Trophoblast cell (in vitro differentiated cells and primary cell): ENCODE results near the gene PCAT6.

Experiments
- DNase-seq, 2 donors: peaks; one replicate each; pipeline ENCODE4 v3.0.0-alpha.2; 2016
- H2AFZ ChIP-seq: 2 replicates; pipeline ENCODE4 v1.6.1; 2013; ENCODE audit warnings: low read length, moderate library complexity, mild to moderate bottlenecking; ENCODE audit not compliant: insufficient read depth, poor library complexity
- H2AK5ac ChIP-seq: 2 replicates; pipeline ENCODE4 v1.6.1; 2013; ENCODE audit warnings: mild to moderate bottlenecking, low read length
- H2BK120ac ChIP-seq: 2 replicates; pipeline ENCODE4 v1.6.1; 2013; ENCODE audit warnings: low read length, mild to moderate bottlenecking, moderate library complexity; ENCODE audit not compliant: insufficient read depth, poor library complexity
- H2BK12ac ChIP-seq: 2 replicates; pipeline ENCODE4 v1.6.1; 2013; ENCODE audit warnings: mild to moderate bottlenecking, low read length, moderate library complexity
- H2BK5ac ChIP-seq: 2 replicates; pipeline ENCODE4 v1.6.1; 2013; ENCODE audit warnings: low read length, low read depth, moderate library complexity, mild to moderate bottlenecking; ENCODE audit not compliant: poor library complexity
- H3K14ac ChIP-seq: 2 replicates; pipeline ENCODE4 v1.6.1; 2013; ENCODE audit warnings: mild to moderate bottlenecking, low read length
- H3K18ac ChIP-seq: 2 replicates; pipeline ENCODE4 v1.6.1; 2013; ENCODE audit warnings: mild to moderate bottlenecking, low read length
- H3K23ac ChIP-seq: 2 replicates; pipeline ENCODE4 v1.6.1; 2013; ENCODE audit warnings: low read length
- H3K27ac ChIP-seq: 2 replicates; pipeline ENCODE4 v1.5.1; 2013; ENCODE audit warnings: low read depth, mild to moderate bottlenecking, inconsistent platforms, low read length, moderate library complexity
- H3K27me3 ChIP-seq: 2 replicates; pipeline ENCODE4 v1.6.1; 2013; ENCODE audit warnings: inconsistent platforms, mild to moderate bottlenecking, low read length, moderate library complexity; ENCODE audit not compliant: insufficient read depth
- H3K36me3 ChIP-seq, 2 experiments: 1 replicate in 1 of 2; 2 replicates in 1 of 2; pipeline ENCODE4 v1.6.1; 2013; ENCODE audit warnings: low read length in 2 of 2, mild to moderate bottlenecking in 2 of 2, moderate library complexity in 1 of 2; ENCODE audit not compliant: insufficient read depth in 2 of 2, control insufficient read depth in 1 of 2
- H3K4ac ChIP-seq: 2 replicates; pipeline ENCODE4 v1.6.1; 2013; ENCODE audit warnings: low read depth, mild to moderate bottlenecking, low read length, moderate library complexity
- H3K4me1 ChIP-seq, 2 experiments: 1 replicate in 1 of 2; 2 replicates in 1 of 2; pipeline ENCODE4 v1.6.1; 2013; ENCODE audit warnings: low read length in 2 of 2, mild to moderate bottlenecking in 2 of 2, moderate library complexity in 1 of 2; ENCODE audit not compliant: insufficient read depth in 2 of 2, control insufficient read depth in 1 of 2
- H3K4me2 ChIP-seq: 2 replicates; pipeline ENCODE4 v1.6.1; 2013; ENCODE audit warnings: inconsistent platforms, mild to moderate bottlenecking, low read length, moderate library complexity
- H3K4me3 ChIP-seq: 2 replicates; pipeline ENCODE4 v1.5.1; 2013; ENCODE audit warnings: mild to moderate bottlenecking, low read depth, low read length, inconsistent platforms
- H3K79me1 ChIP-seq: one replicate; pipeline ENCODE4 v1.6.1; 2013; ENCODE audit warnings: low read length
- H3K79me2 ChIP-seq: 2 replicates; pipeline ENCODE4 v1.6.1; 2013; ENCODE audit warnings: low read length, mild to moderate bottlenecking; ENCODE audit not compliant: control insufficient read depth, insufficient read depth, poor library complexity
- H3K9ac ChIP-seq: 2 replicates; pipeline ENCODE4 v1.6.1; 2013; ENCODE audit warnings: mild to moderate bottlenecking, low read length
- H3K9me3 ChIP-seq: 2 replicates; pipeline ENCODE4 v1.6.1; 2013; ENCODE audit warnings: low read depth, mild to moderate bottlenecking, control low read depth, inconsistent platforms, low read length; ENCODE audit not compliant: insufficient read depth
- H4K12ac ChIP-seq: 2 replicates; pipeline ENCODE4 v1.6.1; 2013; ENCODE audit warnings: low read depth, mild to moderate bottlenecking, low read length, moderate library complexity
- H4K8ac ChIP-seq: 2 replicates; pipeline ENCODE4 v1.6.1; 2013; ENCODE audit warnings: low read depth, mild to moderate bottlenecking, low read length, moderate library complexity
- H4K91ac ChIP-seq: one replicate; pipeline ENCODE4 v1.6.1; 2013; ENCODE audit warnings: low read depth, mild to moderate bottlenecking, low read length, moderate library complexity
- WGBS: extraction: QIAGEN DNeasy Blood & Tissue Kit; methylation state at CpG from one replicate; pipeline ENCODE4 v1.1.7; 2013; ENCODE audit warnings: missing lambda C conversion rate; ENCODE audit not compliant: insufficient read length, insufficient coverage; ENCODE audit errors: extremely low coverage; 5-methylcytosine and 5-hydroxymethylcytosine counted together

PCAT6 gene

GRCh38 chr1:202802998-202803932, 7.5 kb upstream of the PCAT6 start:
- H3K4me3 ChIP-seq, result no peak overlapping the region
- no CpG with 5 or more reads among the region's 15 CpGs for whole genome bisulfite sequencing
- H4K12ac ChIP-seq, result peak overlapping the region; percentile 18
- no peak overlapping the region for H2BK12ac ChIP-seq
- peaks cover 2 to 10% of the 10 kb centered on the region in 2 experiments for H3K4me1 ChIP-seq
- H3K79me1 ChIP-seq, result peaks cover 14% of the 10 kb centered on the region
- peaks cover 35% of the 10 kb centered on the region for H3K79me2 ChIP-seq
- peak overlapping the region; percentile 100 for H3K4ac ChIP-seq
- no peak overlapping the region for H2AFZ ChIP-seq
- H3K9me3 ChIP-seq, result peaks cover 2% of the 10 kb centered on the region
- no peaks in the 10 kb centered on the region for H3K27me3 ChIP-seq
- no peak overlapping the region for H3K23ac ChIP-seq
- H3K14ac ChIP-seq, result no peak overlapping the region
- no peak overlapping the region for H4K8ac ChIP-seq
- no peak overlapping the region for H4K91ac ChIP-seq
- peaks cover 3 to 5% of the 10 kb centered on the region in 2 experiments for H3K36me3 ChIP-seq
- DNase-seq, result peak in 1 of 2 donors; percentile 63
- no peak overlapping the region for H2BK5ac ChIP-seq
- no peak overlapping the region for H2AK5ac ChIP-seq
- H3K4me2 ChIP-seq, result no peak overlapping the region
- no peak overlapping the region for H2BK120ac ChIP-seq
- H3K27ac ChIP-seq, result no peak overlapping the region
- H3K9ac ChIP-seq, result no peak overlapping the region
- H3K18ac ChIP-seq, result no peak overlapping the region

DNA sequence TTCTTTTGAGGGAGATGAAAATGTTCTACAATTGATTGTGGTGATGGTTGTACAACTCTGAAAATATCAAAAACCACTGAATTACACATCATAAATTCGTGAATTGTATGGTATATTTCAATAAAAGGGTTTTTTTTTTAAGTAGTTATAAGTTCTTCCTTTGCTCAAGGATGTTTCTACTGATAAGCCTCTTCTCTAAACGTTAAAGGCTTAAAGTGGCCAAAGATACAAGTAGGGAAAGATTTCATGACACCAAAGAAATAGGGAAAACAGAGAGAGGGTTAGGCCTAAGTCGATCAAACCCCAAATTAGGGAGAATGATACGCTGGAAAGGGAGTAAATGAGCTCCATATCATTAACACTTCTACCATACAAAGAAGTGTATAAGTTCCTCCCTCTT, 6.6 kb upstream of the PCAT6 start:
- Histone ChIP-seq H4K8ac (no peak overlapping the region), H4K12ac (no peak overlapping the region), H3K9ac (no peak overlapping the region), H4K91ac (no peak overlapping the region), H2BK120ac (no peak overlapping the region), H3K4me2 (no peak overlapping the region), H3K4ac (no peak overlapping the region), H3K4me1 (peaks cover 2 to 10% of the 10 kb centered on the region in 2 experiments), H2BK5ac (no peak overlapping the region), H2BK12ac (no peak overlapping the region), H3K36me3 (peaks cover 3% of the 10 kb centered on the region in 2 experiments), H3K4me3 (no peak overlapping the region), H2AFZ (no peak overlapping the region), H3K79me1 (peaks cover 14% of the 10 kb centered on the region), H2AK5ac (no peak overlapping the region), H3K79me2 (peaks cover 32% of the 10 kb centered on the region), H3K14ac (no peak overlapping the region), H3K27me3 (no peaks in the 10 kb centered on the region), H3K23ac (no peak overlapping the region), H3K18ac (no peak overlapping the region), H3K27ac (no peak overlapping the region), H3K9me3 (peaks cover 2% of the 10 kb centered on the region)
- no peak for DNase-seq
- WGBS, result no CpG with 5 or more reads among the region's 4 CpGs

GRCh38 chr1:202805886-202806844, 4.6 kb upstream of the PCAT6 start:
- no peak overlapping the region for H3K23ac ChIP-seq
- no peak overlapping the region for H3K27ac ChIP-seq
- no peak overlapping the region for H4K12ac ChIP-seq
- no peaks in the 10 kb centered on the region for H3K36me3 ChIP-seq
- H3K4ac ChIP-seq, result peak overlapping the region; percentile 100
- peak overlapping the region; percentile 85 for H3K4me2 ChIP-seq
- H3K79me2 ChIP-seq, result peaks cover 32% of the 10 kb centered on the region
- DNase-seq, result no peak
- no peaks in the 10 kb centered on the region for H3K27me3 ChIP-seq
- peaks cover 4 to 11% of the 10 kb centered on the region in 2 experiments for H3K4me1 ChIP-seq
- peak overlapping the region; percentile 99 for H3K9ac ChIP-seq
- WGBS, result no CpG with 5 or more reads among the region's 7 CpGs
- no peak overlapping the region for H2AFZ ChIP-seq
- peaks cover 22% of the 10 kb centered on the region for H3K79me1 ChIP-seq
- no peak overlapping the region for H3K18ac ChIP-seq
- H2AK5ac ChIP-seq, result no peak overlapping the region
- H2BK5ac ChIP-seq, result no peak overlapping the region
- H2BK120ac ChIP-seq, result no peak overlapping the region
- H2BK12ac ChIP-seq, result no peak overlapping the region
- peak overlapping the region; percentile 99 for H4K91ac ChIP-seq
- peaks cover 2% of the 10 kb centered on the region for H3K9me3 ChIP-seq
- H3K4me3 ChIP-seq, result peak overlapping the region; percentile 97
- H4K8ac ChIP-seq, result no peak overlapping the region
- no peak overlapping the region for H3K14ac ChIP-seq

DNA sequence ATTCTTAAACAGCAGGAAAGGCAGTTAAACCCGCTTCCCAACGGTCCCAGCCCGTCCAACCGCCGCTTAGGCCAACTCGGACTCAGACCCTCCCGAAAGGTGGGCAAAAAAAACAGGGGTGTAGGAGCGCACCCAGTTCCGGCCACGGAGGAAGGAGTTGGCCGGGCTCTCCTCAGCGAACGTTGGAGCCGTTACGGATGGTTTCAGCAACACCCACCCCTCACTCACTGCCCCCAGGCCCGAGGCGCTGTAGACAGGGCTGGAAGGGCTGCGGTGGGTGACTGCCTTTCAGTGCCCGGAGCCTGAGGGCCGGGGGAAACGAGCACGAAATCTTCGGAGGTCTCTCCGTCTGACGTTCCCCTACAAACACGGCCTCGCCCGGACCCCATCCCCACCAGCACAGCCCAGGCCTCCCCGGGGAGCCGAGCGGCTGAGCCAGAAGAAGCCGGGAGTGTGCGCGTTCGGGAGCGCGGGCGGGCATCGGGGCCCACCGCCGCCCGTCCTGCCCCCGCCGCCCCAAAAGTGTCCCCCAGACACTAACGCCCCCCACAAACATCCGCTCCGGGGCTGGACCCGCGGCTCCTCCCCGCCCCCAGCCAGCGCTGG, 3.8 kb upstream of the PCAT6 start:
- peak overlapping the region; percentile 99 for H3K9ac ChIP-seq
- H3K4ac ChIP-seq, result peak overlapping the region; percentile 100
- H3K23ac ChIP-seq, result no peak overlapping the region
- H3K27me3 ChIP-seq, result no peaks in the 10 kb centered on the region
- H2BK5ac ChIP-seq, result peak overlapping the region; percentile 73
- H3K79me2 ChIP-seq, result peaks cover 36% of the 10 kb centered on the region
- H3K4me2 ChIP-seq, result peak overlapping the region; percentile 85
- H4K12ac ChIP-seq, result peak overlapping the region; percentile 88
- no peaks in the 10 kb centered on the region for H3K36me3 ChIP-seq
- H3K18ac ChIP-seq, result peak overlapping the region; percentile 64
- no peak overlapping the region for H2AFZ ChIP-seq
- peaks cover 9 to 18% of the 10 kb centered on the region in 2 experiments for H3K4me1 ChIP-seq
- peaks cover 30% of the 10 kb centered on the region for H3K79me1 ChIP-seq
- peaks cover 2% of the 10 kb centered on the region for H3K9me3 ChIP-seq
- peak overlapping the region; percentile 9 for H2AK5ac ChIP-seq
- no CpG with 5 or more reads among the region's 51 CpGs for WGBS
- peak overlapping the region; percentile 99 for H4K91ac ChIP-seq
- peak overlapping the region; percentile 87 for H3K14ac ChIP-seq
- DNase-seq, result peak in 1 of 2 donors; percentile 33
- peak overlapping the region; percentile 12 for H2BK120ac ChIP-seq
- H3K4me3 ChIP-seq, result peak overlapping the region; percentile 97
- H3K27ac ChIP-seq, result peak overlapping the region; percentile 36
- H2BK12ac ChIP-seq, result no peak overlapping the region
- H4K8ac ChIP-seq, result peak overlapping the region; percentile 91
